A549 (cell line): ENCODE results near the gene SLC1A3.

Source experiments
- BHLHE40 ChIP-seq: IDR thresholded peaks from 2 replicates; pipeline ENCODE4 v1.6.1; 2012; ENCODE audit warnings: low read depth, low read length, inconsistent platforms
- CBX2 ChIP-seq: fragments of 200-600 bp; sonication (generic); IDR thresholded peaks from 2 replicates; pipeline ENCODE4 v1.6.1; 2016; ENCODE audit warnings: low read depth, mild to moderate bottlenecking, borderline replicate concordance
- CHD4 ChIP-seq: fragments of 200-600 bp; sonication (generic); IDR thresholded peaks from 2 replicates; pipeline ENCODE4 v1.6.1; 2016; ENCODE audit warnings: antibody characterized with exemption, mild to moderate bottlenecking, borderline replicate concordance
- TF ChIP-seq, protein P1 (sequence below): fragments of >200 bp; sonication (Bioruptor Twin); formaldehyde crosslinking; IDR thresholded peaks from 3 replicates; pipeline ENCODE4 v1.5.1; 2016

DNA sequence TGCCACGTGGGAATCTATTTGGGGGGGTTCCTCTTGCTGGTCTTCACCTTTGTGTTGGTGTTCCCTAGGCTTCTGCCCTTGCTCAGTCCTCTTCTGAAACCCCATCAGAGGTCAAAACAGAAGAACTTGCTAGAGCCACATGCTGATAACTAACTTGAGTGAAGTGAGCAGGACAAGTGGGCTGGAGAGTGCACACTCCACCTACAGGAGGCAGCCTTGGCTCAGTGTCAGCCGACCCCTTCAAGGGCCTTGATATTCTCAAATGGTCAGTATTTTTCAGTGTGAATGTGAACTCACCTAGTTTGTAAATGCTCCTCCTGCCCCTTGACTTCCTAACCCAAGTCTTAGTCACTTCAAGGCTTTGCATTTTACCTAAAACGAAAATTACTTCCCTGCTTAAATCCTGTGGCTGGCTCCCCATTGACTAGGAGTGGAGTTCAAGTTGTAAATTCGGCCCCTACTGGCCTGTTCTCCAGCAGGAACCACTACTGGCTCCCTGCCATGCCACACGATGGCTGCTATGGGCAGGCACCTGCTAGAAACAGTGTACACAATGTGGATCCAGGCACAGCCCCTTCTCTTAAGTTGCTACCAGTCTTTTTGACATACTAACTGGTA is 3.6 kb upstream of the SLC1A3 start:
- no peak for TF ChIP-seq CHD4
- TF ChIP-seq CBX2, result no peak
- TF ChIP-seq, protein P1, sequence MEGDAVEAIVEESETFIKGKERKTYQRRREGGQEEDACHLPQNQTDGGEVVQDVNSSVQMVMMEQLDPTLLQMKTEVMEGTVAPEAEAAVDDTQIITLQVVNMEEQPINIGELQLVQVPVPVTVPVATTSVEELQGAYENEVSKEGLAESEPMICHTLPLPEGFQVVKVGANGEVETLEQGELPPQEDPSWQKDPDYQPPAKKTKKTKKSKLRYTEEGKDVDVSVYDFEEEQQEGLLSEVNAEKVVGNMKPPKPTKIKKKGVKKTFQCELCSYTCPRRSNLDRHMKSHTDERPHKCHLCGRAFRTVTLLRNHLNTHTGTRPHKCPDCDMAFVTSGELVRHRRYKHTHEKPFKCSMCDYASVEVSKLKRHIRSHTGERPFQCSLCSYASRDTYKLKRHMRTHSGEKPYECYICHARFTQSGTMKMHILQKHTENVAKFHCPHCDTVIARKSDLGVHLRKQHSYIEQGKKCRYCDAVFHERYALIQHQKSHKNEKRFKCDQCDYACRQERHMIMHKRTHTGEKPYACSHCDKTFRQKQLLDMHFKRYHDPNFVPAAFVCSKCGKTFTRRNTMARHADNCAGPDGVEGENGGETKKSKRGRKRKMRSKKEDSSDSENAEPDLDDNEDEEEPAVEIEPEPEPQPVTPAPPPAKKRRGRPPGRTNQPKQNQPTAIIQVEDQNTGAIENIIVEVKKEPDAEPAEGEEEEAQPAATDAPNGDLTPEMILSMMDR, result no peak
- no peak for TF ChIP-seq BHLHE40
